PC-9 (cell line): Measurements from ENCODE around the gene MAGI2. TPM values are rescaled to one million over a fixed set of nuclear protein-coding genes. Genes with fewer than 3 reads are reported as not detected.

Experiments
- BruUV-seq: library from RNA; stranded (reverse); fragments of 400-500 nt; replicated peaks from 2 replicates; lab custom pipeline; 2021; lab: Mats Ljungman, UMichigan
- CTCF ChIA-PET: fragments of 300-600 bp; sonication (Branson Sonifier 250); formaldehyde crosslinking; loops from one replicate; lab custom pipeline; 2022; ENCODE audit warnings: antibody characterized with exemption; lab: Charles Lee
- POLR2A ChIA-PET: fragments of 300-600 bp; sonication (Branson Sonifier 250); formaldehyde crosslinking; loops from one replicate; lab custom pipeline; 2022; ENCODE audit warnings: antibody characterized with exemption; ENCODE audit not compliant: unreplicated experiment; lab: Charles Lee
- DNase-seq, 2 experiments: peaks; one replicate each; pipeline versions ENCODE4 v3.0.0 to v3.0.0-alpha.2; 2015 to 2022; ENCODE audit warnings: mixed read lengths in 1 of 2
- H2AFZ ChIP-seq: fragments of 200-600 bp; sonication (generic); 2 replicates; pipeline ENCODE4 v1.8.1; 2017; ENCODE audit warnings: antibody characterized with exemption
- H3F3A ChIP-seq: fragments of 200-600 bp; sonication (generic); 2 replicates; pipeline ENCODE4 v1.8.1; 2017; ENCODE audit warnings: antibody characterized with exemption, mild to moderate bottlenecking, low read depth; ENCODE audit not compliant: insufficient read depth
- H3K27ac ChIP-seq: fragments of 200-600 bp; sonication (generic); 2 replicates; pipeline ENCODE4 v1.6.1; 2016; ENCODE audit warnings: mixed run types
- H3K27me3 ChIP-seq: fragments of 200-600 bp; sonication (generic); 2 replicates; pipeline ENCODE4 v1.6.1; 2016; ENCODE audit warnings: low read depth, mixed run types; ENCODE audit not compliant: insufficient read depth
- H3K36me3 ChIP-seq: fragments of 200-600 bp; sonication (generic); 2 replicates; pipeline ENCODE4 v1.6.1; 2016; ENCODE audit warnings: low read depth, mixed run types
- H3K4me1 ChIP-seq: fragments of 200-600 bp; sonication (generic); replicated peaks from 2 replicates; pipeline ENCODE4 v1.6.1; 2016; ENCODE audit warnings: mixed run types; ENCODE audit not compliant: insufficient read depth
- H3K4me2 ChIP-seq: fragments of 200-600 bp; sonication (generic); 2 replicates; pipeline ENCODE4 v1.6.1; 2017; ENCODE audit warnings: mixed run types
- H3K4me3 ChIP-seq: fragments of 200-600 bp; sonication (generic); 2 replicates; pipeline ENCODE4 v1.6.1; 2016; ENCODE audit warnings: mixed run types
- H3K79me2 ChIP-seq: fragments of 200-600 bp; sonication (generic); 2 replicates; pipeline ENCODE4 v1.6.1; 2017; ENCODE audit warnings: low read depth, mixed run types
- H3K9me2 ChIP-seq: fragments of 200-600 bp; sonication (generic); 2 replicates; pipeline ENCODE4 v1.8.1; 2017; ENCODE audit warnings: mild to moderate bottlenecking; ENCODE audit not compliant: insufficient read depth
- H3K9me3 ChIP-seq: fragments of 200-600 bp; sonication (generic); 2 replicates; pipeline ENCODE4 v1.8.1; 2016; ENCODE audit warnings: low read depth; ENCODE audit not compliant: insufficient read depth
- H4K20me1 ChIP-seq: fragments of 200-600 bp; sonication (generic); 2 replicates; pipeline ENCODE4 v1.8.1; 2017; ENCODE audit not compliant: insufficient read depth
- CTCF ChIP-seq: fragments of 200-600 bp; sonication (generic); conservative IDR thresholded peaks from 2 replicates; pipeline ENCODE4 v1.6.1; 2017; ENCODE audit warnings: mixed run types, antibody characterized with exemption, mild to moderate bottlenecking, moderate library complexity
- EZH2 ChIP-seq: fragments of 200-600 bp; sonication (generic); IDR thresholded peaks from 2 replicates; pipeline ENCODE4 v1.8.0; 2017; ENCODE audit warnings: antibody characterized with exemption, low read depth
- intact Hi-C: fragments of 100-400 bp; cut with micrococcal nuclease; formaldehyde crosslinking; loops from one replicate; pipeline ENCODE4 v1.10.0; 2022; ENCODE audit not compliant: unreplicated experiment
- total RNA-seq: library from RNA; stranded (reverse); gene quantifications from 2 replicates; pipeline ENCODE4 v1.2.3, GENCODE V29; 2021

The MAGI2 gene
- total RNA-seq, 1 experiment from 2014 or later = 0.92 TPM

- no peak overlapping the region for H2AFZ ChIP-seq
- no peaks in the 10 kb centered on the region for H3K9me3 ChIP-seq
- H3K4me1 ChIP-seq = no peaks in the 10 kb centered on the region
- POLR2A ChIA-PET = no interaction called here
- H3K4me2 ChIP-seq = no peak overlapping the region
- no peaks in the 10 kb centered on the region for H3K36me3 ChIP-seq
- intact Hi-C loops = no loop called here
- no TSS peak for BruUV-seq
- no peak for TF ChIP-seq CTCF
- no peak for TF ChIP-seq EZH2
- H3K9me2 ChIP-seq = no peaks in the 10 kb centered on the region
- no peaks in the 10 kb centered on the region for H3F3A ChIP-seq
- no peak overlapping the region for H3K27ac ChIP-seq
- no peaks in the 10 kb centered on the region for H3K79me2 ChIP-seq
- H3K27me3 ChIP-seq = no peaks in the 10 kb centered on the region
- DNase-seq = no peak
- H4K20me1 ChIP-seq = no peaks in the 10 kb centered on the region
- no peak overlapping the region for H3K4me3 ChIP-seq
- CTCF ChIA-PET = no interaction called here
Measured at GRCh38 chr7:78333530-78334425, 1119.7 kb downstream of the MAGI2 start.

DNA sequence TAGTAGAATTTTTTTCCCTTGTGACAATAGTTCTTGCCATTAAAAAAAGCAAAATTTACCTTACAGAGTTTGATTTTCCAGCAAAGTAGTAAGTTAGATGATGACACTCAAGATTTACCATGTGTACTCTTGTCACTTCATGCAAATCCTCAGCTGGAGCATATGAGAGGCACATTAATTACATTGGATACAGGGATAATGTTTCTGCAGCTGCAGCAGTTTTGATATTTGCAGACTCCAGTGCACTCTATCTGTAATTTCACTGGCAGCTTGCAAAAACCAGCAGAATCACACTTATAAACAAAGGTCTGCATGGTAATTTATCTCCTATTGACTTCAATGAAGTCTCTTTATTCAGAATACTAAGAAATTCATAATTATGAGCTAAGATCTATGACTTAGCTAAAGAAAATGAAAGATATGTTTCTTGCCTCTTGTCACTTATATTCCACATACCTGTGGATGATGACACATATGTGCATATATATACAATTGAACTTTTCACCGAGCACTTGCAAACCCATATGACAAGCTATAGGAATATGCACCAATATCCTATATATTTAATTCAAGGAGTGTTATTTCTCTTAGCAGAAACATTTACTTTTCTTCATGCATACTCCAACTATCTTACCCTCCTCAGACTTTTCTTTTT lies 1124.3 kb downstream of the MAGI2 start:
- Histone ChIP-seq H3K27ac (no peak overlapping the region), H3K27me3 (no peaks in the 10 kb centered on the region), H2AFZ (no peak overlapping the region), H3F3A (no peaks in the 10 kb centered on the region), H3K9me2 (no peaks in the 10 kb centered on the region), H3K4me2 (no peak overlapping the region), H3K36me3 (no peaks in the 10 kb centered on the region), H3K9me3 (no peaks in the 10 kb centered on the region), H3K79me2 (no peaks in the 10 kb centered on the region), H3K4me1 (no peaks in the 10 kb centered on the region), H4K20me1 (no peaks in the 10 kb centered on the region), H3K4me3 (no peak overlapping the region)
- POLR2A ChIA-PET = no interaction called here
- CTCF ChIA-PET = no interaction called here
- no TSS peak for BruUV-seq
- intact Hi-C loops = loop anchor here (5.0 kb wide), 2 partner anchors 47 to 532 kb away; partner anchors contain the start of genes PHTF2 and TMEM60
- TF ChIP-seq EZH2 (no peak), CTCF (no peak)
- no peak for DNase-seq

DNA sequence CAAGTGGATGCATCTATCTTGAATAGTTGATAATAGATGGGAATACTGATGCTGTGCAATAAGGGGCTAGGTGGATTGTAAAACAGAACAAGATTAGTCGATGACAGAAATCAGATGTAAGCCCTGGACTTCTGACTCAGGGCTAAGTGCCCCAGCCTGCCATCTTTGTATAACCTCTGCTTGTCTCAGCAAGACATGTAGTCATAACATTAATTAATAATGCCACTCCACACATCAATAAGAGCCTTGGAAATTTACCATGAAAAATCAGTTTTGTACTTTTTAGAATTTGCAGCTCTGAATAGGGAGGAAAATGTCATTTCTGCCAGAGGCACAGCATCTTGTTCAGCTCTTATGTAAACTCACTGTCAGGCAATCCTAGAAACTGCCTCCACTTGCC lies 1125.7 kb downstream of the MAGI2 start:
- Histone ChIP-seq H3K9me3 (no peaks in the 10 kb centered on the region), H3F3A (no peaks in the 10 kb centered on the region), H3K27ac (no peak overlapping the region), H3K79me2 (no peaks in the 10 kb centered on the region), H3K9me2 (no peaks in the 10 kb centered on the region), H4K20me1 (no peaks in the 10 kb centered on the region), H3K27me3 (no peaks in the 10 kb centered on the region), H3K4me3 (no peak overlapping the region), H3K36me3 (no peaks in the 10 kb centered on the region), H2AFZ (no peak overlapping the region), H3K4me2 (no peak overlapping the region), H3K4me1 (no peaks in the 10 kb centered on the region)
- ChIA-PET POLR2A (interaction anchor here (0.7 kb wide), 1 partner anchor 37 kb away, joined by 3 read pairs; no protein-coding TSS in a partner anchor), CTCF (no interaction called here)
- TF ChIP-seq EZH2 = no peak
- TF ChIP-seq CTCF = no peak
- DNase-seq = no peak
- intact Hi-C loops = loop anchor here (2.0 to 5.0 kb wide), 3 partner anchors 45 to 530 kb away; partner anchors contain the start of genes PHTF2 and TMEM60
- no TSS peak for BruUV-seq
